Measurements from ENCODE around the gene ARFGEF3. TPM values are rescaled to one million over a fixed set of nuclear protein-coding genes. Genes with fewer than 3 reads are reported as not detected.

The ARFGEF3 gene
- total RNA-seq, 3 donors from 2014 or later (not counting 1 experiment from before 2014, with no cell fraction given): 0.05 to 0.09 TPM; not detected in 1

- peak overlapping the region; percentile 55 for H3K4me3 Mint-ChIP-seq
- H3K4me1 Mint-ChIP-seq: peaks cover 13 to 14% of the 10 kb centered on the region in 2 donors
- Histone ChIP-seq H3K4me1 (ENCODE audit: control insufficient read depth, insufficient read depth, low read length) (peaks cover 14% of the 10 kb centered on the region), H3K27me3 (ENCODE audit: control insufficient read depth, insufficient read depth, low read length) (peaks cover 36% of the 10 kb centered on the region), H3K27ac (ENCODE audit: low read length) (no peak overlapping the region), H3K4me3 (ENCODE audit: low read length) (no peak overlapping the region), H3K9me3 (ENCODE audit: control insufficient read depth, insufficient read depth, low read length) (no peaks in the 10 kb centered on the region), H3K36me3 (ENCODE audit: control insufficient read depth, insufficient read depth, low read length) (no peaks in the 10 kb centered on the region)
- DNase-seq: peak; percentile 10 to 21
- TF ChIP-seq CTCF (IDR thresholded peaks at IDR 0.05): no peak
- intact Hi-C loops (cut with micrococcal nuclease): no loop called here
- H3K27ac Mint-ChIP-seq: peak overlapping the region in 1 of 2 donors; percentile 47
- no peaks in the 10 kb centered on the region for H3K9me3 Mint-ChIP-seq
- peak in 2 of 3 donors; percentile 36 to 37 for ATAC-seq
- H3K36me3 Mint-ChIP-seq: no peaks in the 10 kb centered on the region
- WGBS (ENCODE audit: insufficient coverage): 3% methylated on average over 5 of the region's 8 CpGs
- H3K27me3 Mint-ChIP-seq (ENCODE audit: low read depth in 2 of 2): peaks cover 29 to 39% of the 10 kb centered on the region in 2 donors
Observed at GRCh38 chr6:138161088-138161337, 726 bp upstream of the ARFGEF3 start.

- ATAC-seq: peak in 2 of 3 donors; percentile 15 to 16
- H3K9me3 ChIP-seq (ENCODE audit: control insufficient read depth, insufficient read depth, low read length): no peaks in the 10 kb centered on the region
- H3K27me3 Mint-ChIP-seq (ENCODE audit: low read depth in 2 of 2): peaks cover 31 to 52% of the 10 kb centered on the region in 2 donors
- 2% methylated on average over 53 of the region's 53 CpGs for WGBS (ENCODE audit: insufficient coverage)
- H3K27ac ChIP-seq (ENCODE audit: low read length): no peak overlapping the region
- intact Hi-C loops (cut with micrococcal nuclease): no loop called here
- H3K4me1 Mint-ChIP-seq: peaks cover 13 to 14% of the 10 kb centered on the region in 2 donors
- H3K27ac Mint-ChIP-seq: peak overlapping the region in 1 of 2 donors; percentile 43
- DNase-seq: no peak
- H3K4me3 ChIP-seq (ENCODE audit: low read length): peak overlapping the region; percentile 24
- H3K4me1 ChIP-seq (ENCODE audit: control insufficient read depth, insufficient read depth, low read length): peaks cover 14% of the 10 kb centered on the region
- no peaks in the 10 kb centered on the region for H3K36me3 ChIP-seq (ENCODE audit: control insufficient read depth, insufficient read depth, low read length)
- H3K36me3 Mint-ChIP-seq: no peaks in the 10 kb centered on the region
- peaks cover 34% of the 10 kb centered on the region for H3K27me3 ChIP-seq (ENCODE audit: control insufficient read depth, insufficient read depth, low read length)
- no peaks in the 10 kb centered on the region for H3K9me3 Mint-ChIP-seq
- H3K4me3 Mint-ChIP-seq: peak overlapping the region; percentile 69
- TF ChIP-seq CTCF (IDR thresholded peaks at IDR 0.05): no peak
Observed at GRCh38 chr6:138162111-138162954, 594 bp downstream of the ARFGEF3 start.

GRCh38 chr6:138162955-138163575, 1.3 kb downstream of the ARFGEF3 start:
- Mint-ChIP-seq H3K4me3 (peak overlapping the region; percentile 69), H3K4me1 (peaks cover 13 to 14% of the 10 kb centered on the region in 2 donors), H3K27me3 (ENCODE audit: low read depth in 2 of 2) (peaks cover 38 to 59% of the 10 kb centered on the region in 2 donors), H3K9me3 (no peaks in the 10 kb centered on the region), H3K36me3 (no peaks in the 10 kb centered on the region), H3K27ac (no peak overlapping the region)
- H3K9me3 ChIP-seq (ENCODE audit: control insufficient read depth, insufficient read depth, low read length): no peaks in the 10 kb centered on the region
- H3K36me3 ChIP-seq (ENCODE audit: control insufficient read depth, insufficient read depth, low read length): no peaks in the 10 kb centered on the region
- H3K4me3 ChIP-seq (ENCODE audit: low read length): no peak overlapping the region
- H3K27ac ChIP-seq (ENCODE audit: low read length): no peak overlapping the region
- DNase-seq (no peak), ATAC-seq (no peak)
- H3K27me3 ChIP-seq (ENCODE audit: control insufficient read depth, insufficient read depth, low read length): peaks cover 34% of the 10 kb centered on the region
- TF ChIP-seq CTCF (IDR thresholded peaks at IDR 0.05): no peak
- WGBS (ENCODE audit: insufficient coverage): 62% methylated on average over 4 of the region's 5 CpGs
- H3K4me1 ChIP-seq (ENCODE audit: control insufficient read depth, insufficient read depth, low read length): peaks cover 14% of the 10 kb centered on the region
- intact Hi-C loops (cut with micrococcal nuclease): no loop called here

Measured in natural killer cell (primary cell).